Epithelial cell of proximal tubule (primary cell): ENCODE results near the gene SRRM2. TPM values are rescaled to one million over a fixed set of nuclear protein-coding genes. Genes with fewer than 3 reads are reported as not detected.

Source experiments
- DNase-seq: peaks from one replicate; pipeline ENCODE4 v3.0.0-alpha.2; 2011; ENCODE audit warnings: low read depth
- H3K4me3 ChIP-seq: 2 replicates; pipeline ENCODE4 v1.5.1; 2011; ENCODE audit warnings: low read depth, mild to moderate bottlenecking, low read length
- total RNA-seq: library from RNA; depleted of rRNA; stranded (reverse); fragments of >200 nt; gene quantifications from 2 replicates; pipeline ENCODE4 v1.2.3, GENCODE V29; 2015
- TF ChIP-seq, protein P1 (sequence below): conservative IDR thresholded peaks from 2 replicates; pipeline ENCODE4 v1.5.1; 2012; ENCODE audit warnings: low read depth, mild to moderate bottlenecking, low read length

Gene SRRM2
- total RNA-seq, 1 donor from 2014 or later = 91.6 TPM

DNA sequence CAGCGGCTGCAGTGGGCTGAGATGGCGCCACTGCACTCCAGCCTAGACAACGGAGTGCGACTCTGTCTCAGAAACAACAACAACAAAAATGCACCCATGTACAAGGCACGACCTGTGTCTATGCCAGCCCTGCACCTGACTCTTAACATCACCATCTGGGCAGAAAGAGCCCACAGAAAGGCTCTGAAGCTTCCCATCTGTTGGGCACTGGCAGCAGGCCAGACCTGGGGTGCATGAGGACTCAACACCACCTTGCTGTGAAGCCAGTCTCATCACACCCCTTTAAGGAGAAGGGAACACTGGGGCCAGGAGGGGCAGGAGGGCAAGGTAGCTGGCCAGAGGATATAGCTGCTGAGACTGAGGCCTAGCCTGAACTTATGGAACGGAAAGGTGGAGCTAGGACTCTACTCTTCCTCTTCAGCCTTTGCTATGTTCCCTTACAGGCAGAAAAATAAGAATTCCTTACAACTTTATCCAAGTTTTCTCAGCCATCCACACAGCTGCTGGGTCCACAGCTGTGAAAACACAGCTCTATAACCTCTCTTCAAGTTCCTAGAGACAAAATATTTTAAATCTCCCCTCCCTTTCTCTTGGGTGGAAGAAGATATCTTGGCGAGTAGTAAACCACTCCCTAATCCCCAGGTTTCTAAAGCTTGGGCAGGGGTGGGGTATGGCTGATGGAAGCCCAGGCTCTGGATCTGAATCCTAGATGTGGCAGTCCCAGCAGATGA is 21.9 kb downstream of the SRRM2 start:
- TF ChIP-seq, protein P1, sequence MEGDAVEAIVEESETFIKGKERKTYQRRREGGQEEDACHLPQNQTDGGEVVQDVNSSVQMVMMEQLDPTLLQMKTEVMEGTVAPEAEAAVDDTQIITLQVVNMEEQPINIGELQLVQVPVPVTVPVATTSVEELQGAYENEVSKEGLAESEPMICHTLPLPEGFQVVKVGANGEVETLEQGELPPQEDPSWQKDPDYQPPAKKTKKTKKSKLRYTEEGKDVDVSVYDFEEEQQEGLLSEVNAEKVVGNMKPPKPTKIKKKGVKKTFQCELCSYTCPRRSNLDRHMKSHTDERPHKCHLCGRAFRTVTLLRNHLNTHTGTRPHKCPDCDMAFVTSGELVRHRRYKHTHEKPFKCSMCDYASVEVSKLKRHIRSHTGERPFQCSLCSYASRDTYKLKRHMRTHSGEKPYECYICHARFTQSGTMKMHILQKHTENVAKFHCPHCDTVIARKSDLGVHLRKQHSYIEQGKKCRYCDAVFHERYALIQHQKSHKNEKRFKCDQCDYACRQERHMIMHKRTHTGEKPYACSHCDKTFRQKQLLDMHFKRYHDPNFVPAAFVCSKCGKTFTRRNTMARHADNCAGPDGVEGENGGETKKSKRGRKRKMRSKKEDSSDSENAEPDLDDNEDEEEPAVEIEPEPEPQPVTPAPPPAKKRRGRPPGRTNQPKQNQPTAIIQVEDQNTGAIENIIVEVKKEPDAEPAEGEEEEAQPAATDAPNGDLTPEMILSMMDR = no peak
- DNase-seq = no peak
- no peak overlapping the region for H3K4me3 ChIP-seq

DNA sequence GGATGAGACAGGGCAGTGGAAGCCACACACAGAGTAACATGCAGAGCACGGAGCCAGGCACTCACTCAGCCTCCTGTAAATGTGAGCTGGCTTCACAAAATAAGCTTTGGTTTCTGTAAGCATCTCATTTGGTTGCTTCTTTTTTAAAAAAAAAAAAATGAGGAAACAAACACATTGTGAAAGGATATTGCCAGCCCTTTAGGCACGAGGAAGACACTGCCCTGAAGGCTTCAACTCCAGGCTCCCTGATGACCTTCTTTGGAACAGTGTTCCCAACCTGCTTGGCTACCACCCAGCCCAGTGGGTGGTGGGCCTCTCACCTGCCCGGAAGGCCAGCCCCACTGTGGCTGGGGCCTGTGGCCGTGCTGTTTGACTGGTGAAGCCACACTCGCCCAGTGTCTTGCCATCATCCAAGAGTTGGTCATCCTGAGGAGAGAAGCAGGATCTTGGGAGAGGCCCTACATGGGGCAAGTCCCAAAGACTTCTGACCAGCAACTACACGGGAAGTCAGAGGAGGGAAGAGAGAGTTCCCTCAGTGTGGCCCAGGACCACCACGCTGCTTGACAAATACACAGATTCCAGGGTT is 22.8 kb downstream of the SRRM2 start:
- H3K4me3 ChIP-seq = no peak overlapping the region
- TF ChIP-seq, protein P1 = no peak
- no peak for DNase-seq

DNA sequence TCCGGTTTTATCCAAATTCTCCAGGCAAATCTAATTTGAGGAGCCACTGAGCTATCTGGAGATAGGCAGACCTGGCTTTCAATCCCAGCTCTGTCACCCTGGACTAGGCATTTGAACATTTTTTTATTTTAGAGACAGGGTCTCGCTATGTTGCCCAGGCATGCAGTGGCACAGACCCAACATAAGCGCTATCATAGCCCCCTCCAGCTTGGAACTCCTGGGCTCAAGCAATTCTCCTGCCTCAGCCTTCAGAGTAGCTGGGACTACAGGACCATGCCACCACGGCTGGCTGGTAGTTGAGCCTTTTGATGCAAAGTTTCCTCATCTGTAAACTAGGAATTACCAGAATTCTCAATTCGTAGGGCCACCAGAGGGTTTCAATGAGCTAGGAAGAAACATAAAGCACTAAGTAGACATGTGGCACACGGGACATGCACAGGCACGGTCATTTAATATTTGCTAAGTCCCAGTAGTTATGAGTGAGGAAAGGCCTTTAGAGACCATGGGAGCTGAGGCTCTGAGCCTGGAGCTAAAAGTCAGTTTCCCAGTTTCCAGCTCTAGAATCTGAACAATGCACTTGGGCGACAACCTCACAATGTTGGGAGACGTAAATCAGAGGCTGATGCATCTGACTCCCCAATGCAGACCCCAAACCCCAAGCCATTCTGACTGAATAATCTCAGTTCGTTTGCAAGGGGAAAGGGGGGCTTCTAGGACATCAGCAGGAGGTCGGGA is 23.5 kb downstream of the SRRM2 start:
- TF ChIP-seq, protein P1 = no peak
- peak overlapping the region; percentile 78 for H3K4me3 ChIP-seq
- DNase-seq = no peak

DNA sequence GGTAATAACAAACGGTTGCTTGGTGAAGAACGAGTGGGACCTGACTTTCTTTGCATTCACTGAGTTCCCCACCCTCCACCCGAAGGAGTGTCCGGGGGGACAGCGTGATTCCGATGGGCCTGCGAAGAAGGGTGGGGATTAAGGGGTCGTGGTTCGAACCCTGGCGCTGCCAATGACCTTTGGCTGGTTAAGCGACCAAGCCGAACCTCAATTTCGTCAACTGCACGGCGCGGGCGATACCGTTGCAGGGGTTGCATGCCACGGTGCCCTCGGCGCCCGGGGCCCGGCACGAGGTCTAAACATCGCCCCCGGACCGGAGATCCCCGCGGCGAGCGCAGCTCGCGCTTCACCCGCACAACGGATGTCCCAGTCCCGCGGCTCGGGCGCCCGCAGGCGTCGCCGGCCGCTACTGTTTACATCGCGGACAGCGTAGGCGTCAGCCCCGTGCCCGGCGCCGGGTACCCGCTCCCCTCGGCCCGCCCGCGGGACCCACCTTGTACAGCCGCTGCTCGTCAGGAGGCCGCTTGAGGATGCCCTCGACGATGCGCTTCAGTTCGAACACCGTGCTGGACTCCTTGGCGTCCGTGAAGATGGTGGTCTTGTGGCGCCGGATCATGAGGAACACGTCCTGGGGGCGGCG is 24.2 kb downstream of the SRRM2 start:
- TF ChIP-seq, protein P1 = no peak

DNA sequence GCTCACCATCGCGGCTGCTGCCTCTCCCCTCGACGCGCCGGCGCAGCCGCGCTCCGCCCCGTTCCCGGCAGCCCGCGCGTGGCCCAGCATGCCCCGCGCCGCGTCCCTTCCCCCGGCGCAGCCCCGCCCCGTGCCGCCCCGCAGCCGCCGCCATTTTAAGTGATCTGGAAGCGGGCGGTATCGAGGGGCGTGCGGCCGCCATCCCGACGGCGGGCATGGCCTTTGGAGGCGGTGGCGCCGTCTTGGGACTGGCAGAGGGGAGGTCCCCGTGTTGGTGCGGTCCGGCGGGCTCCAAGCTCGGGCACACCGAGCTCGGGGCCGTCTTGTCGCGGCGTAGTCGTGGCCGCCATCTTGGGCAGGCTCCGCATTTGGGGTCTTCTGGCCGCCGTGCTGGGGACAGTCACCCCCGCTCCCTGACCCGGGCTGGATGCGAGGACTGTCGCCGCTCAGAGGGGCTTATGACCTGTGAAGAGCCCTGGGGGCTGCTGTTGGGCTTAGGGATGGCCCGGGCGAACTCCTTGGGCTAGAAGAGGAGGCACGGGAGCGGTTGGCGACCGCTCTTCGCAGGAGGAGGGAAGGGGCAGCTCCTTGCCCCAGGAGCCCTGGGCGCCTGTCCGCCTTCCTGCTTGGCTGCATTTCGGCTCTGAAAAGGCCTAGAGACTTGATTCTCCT is 24.9 kb downstream of the SRRM2 start, which contains the start of gene ELOB:
TSS of gene ELOB (minus strand) at position 50 of the 672 bp plus-strand sequence. CDS start at position 9, 41 bp downstream.
- TF ChIP-seq, protein P1 = no peak
- peak within 1 kb of the TSS; percentile 78 for H3K4me3 ChIP-seq
- no peak for DNase-seq

More for the DNA sequence above, 24.2 kb downstream of the SRRM2 start:
- H3K4me3 ChIP-seq = peak overlapping the region; percentile 78
- DNase-seq = no peak

DNA sequence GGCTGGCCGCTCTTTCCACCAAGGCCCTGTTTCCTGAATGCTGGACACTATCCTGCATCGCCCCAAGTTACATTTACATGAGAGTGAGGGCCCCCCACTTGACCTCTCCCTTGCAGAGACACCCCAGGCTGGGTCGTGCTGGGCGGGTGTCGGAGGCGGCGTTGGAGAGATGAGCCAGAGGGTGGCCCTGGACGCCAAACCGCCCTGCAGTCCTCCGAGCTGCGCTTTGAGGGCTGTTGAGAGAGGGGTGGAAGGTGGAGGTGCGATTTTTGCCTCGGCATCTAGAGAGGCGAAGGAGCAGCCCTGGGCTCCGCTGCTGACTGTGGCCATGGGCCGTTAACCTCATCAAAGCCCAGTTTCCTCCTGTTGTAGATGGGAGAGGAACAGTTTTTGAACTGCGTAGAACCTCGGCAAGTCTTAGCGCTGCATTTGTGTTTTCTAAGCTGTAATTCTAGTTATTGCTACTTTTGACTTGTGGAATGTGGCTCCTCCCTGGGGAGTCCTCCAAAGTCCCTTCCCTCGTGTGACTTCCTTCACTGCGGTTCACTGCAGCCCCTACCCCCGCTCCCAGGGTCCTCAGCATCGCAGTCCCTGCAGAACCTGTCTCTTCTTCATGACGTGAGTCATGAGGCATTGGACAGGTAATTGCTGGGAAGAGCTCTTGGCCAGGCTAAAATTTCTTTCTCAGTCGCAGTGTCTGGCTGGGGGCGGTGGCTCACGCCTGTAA is 25.6 kb downstream of the SRRM2 start:
- no peak for DNase-seq
- TF ChIP-seq, protein P1 = no peak
- H3K4me3 ChIP-seq = peak overlapping the region; percentile 69
